GM19043 (cell line): ENCODE data around the gene GSG1L.

Experiments
- ATAC-seq: cut with Tn5 transposase; IDR thresholded peaks from one replicate; pipeline ENCODE4 v1.9.1; 2021; ENCODE audit warnings: low read depth; ENCODE audit not compliant: unreplicated experiment

The GSG1L gene

GRCh38 chr16:27767971-27768591 lies 295.4 kb downstream of the GSG1L start:
- no peak for ATAC-seq

DNA sequence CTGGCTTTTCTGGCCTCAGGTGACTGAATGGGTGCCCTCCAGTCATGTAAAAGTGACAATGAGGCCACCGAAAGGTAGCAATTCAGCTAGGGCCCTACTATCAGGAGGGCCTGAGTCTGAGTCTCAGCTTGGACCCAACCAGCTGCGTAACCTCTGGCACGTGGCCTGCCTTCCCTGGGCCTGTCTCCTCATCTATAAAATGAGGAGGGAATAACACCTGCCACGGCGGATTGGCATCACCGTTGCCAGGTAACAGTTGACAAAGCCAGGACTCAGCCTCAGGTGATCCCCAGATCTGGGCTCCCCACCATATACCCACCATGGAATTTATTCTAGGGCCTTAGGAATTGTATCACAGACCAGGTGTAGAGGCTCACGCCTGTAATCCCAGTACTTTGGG lies 296.4 kb downstream of the GSG1L start:
- ATAC-seq = no peak

GRCh38 chr16:27766236-27766925 lies 297.1 kb downstream of the GSG1L start:
- ATAC-seq = no peak

GRCh38 chr16:27764869-27765675 lies 298.4 kb downstream of the GSG1L start:
- ATAC-seq = no peak

- ATAC-seq = no peak
Measured at GRCh38 chr16:27764427-27764826, 299.1 kb downstream of the GSG1L start.

- ATAC-seq = no peak
Measured at GRCh38 chr16:27762441-27762840, 301.1 kb downstream of the GSG1L start.

- no peak for ATAC-seq
Measured at GRCh38 chr16:27761816-27762215, 301.7 kb downstream of the GSG1L start.

DNA sequence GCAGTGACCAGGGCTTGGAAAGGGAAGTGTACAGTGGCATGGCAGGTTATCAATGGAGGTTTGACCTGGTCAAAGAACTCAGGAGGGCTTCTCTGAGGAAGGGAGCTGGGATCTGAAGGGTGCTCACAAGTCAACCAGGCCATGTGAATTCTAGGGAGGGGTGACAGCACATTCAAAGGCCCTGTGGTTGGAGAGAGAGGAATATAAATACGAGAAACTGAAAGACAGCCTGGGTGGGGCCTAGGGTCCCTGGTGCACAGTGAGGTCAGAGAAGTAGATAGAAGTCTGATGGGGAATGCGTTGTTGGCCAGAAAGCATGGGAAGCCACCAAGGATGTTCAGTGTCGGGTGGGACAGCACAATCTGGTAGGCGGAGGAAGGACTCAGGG lies 302.7 kb downstream of the GSG1L start:
- no peak for ATAC-seq

DNA sequence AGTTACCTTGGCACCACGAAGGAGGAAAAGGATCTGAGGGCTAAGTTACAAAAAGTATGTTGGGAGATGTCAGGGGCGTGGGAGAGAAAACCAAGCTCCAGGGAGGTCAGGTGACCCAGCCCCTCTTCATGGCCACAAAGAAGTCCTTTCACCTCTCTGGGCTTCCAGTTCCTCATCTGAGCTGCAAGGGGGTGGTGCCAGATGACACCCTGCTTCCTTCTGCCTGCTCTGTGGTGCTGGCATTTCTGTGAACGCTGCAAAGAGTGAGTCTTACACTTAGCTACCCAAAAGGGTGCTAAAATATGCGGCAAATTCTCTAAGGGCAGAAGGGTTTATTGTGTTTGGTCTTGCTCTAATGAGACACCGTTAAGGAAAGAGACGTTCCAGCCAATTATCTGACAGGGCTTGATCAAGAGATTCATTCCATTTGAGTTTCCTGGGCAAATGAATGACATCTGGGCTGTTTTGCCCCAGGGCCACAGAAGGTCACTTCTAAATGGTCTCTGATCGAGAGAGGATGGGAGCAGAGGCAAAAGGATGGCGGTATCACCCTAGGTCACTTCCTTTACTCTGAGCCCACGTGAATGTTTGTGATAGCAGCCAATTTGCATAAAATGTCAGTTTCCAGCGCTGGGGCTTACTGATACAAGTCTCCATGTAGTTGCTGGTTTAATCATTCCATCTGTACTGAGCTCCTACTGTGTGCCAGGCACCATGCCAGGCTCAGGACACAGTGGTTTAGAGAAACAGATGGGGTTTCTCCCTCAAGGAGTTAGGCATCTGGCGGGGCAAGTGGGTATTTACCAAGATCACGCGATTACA lies 303.3 kb downstream of the GSG1L start:
- no peak for ATAC-seq

DNA sequence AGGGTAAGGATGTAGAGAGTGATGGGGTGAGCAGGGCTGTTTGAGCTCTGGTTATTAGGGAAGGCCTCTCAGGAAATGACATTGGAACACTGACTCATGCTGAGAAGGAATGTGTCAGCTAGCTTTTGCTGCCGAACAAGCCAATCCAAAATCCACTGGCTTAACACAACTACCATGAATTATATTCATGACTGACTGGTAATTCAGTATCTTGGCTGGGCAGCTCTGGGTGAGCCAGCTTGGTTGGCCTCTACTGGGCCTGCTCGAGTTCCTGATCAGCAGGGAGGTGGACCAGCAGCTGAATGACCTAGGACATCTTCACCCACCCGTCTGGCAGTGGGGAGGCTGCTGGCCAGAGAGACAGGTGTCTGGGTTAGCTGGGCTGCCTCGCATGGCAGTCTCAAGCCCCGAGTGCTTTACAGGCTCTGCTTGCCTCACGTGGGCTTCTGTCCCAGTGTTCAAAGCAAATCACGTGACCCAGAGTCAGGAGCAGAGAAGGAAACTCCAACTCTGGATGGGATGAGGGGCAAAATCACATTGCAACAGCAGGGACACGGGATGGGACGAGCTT lies 304.1 kb downstream of the GSG1L start:
- ATAC-seq = no peak

- ATAC-seq = no peak
Measured at GRCh38 chr16:27758544-27758943, 305.0 kb downstream of the GSG1L start.

- ATAC-seq = no peak
Measured at GRCh38 chr16:27756206-27756970, 307.1 kb downstream of the GSG1L start.

DNA sequence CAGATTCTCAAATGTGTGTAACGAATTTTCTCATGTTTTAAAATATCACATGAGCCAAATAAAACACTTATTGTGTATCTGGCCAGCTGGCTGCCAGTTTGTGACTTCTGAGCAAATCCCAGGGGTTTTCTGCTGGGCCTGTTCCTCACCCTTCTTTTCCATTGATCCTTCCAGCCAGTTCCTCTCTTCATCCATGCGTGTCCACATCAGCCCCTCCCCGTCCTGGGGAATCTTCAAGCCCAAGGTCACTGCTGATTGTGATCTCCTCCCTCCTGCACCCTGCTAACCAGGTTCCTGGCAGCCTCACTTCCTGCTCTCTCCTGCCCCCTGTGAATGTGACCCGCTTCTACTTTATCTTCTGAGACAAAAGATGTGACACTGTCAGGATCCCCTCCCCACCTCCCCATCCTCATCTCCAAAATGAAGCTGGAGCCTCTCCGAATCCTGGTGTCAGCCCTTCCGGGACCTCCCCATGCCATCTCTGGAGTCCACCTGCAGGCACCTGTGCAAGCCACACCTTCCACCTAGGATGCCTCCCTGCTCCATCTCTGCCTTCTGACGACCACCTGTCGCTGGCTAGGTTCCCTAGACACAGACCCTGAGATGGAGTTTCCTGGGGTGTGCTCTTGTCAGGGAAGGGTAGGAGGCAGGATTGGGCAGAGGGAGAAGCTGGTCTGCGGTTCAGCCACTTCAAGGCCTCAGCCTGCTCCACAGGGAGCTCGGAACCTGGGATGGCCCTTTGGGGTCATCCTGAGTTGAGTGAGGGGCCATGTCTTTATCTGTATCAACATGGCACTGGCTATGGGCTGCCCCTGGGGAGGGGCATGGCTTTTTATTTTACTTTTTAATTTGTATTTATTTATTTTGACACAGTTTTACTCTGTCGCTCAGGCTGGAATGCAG lies 308.5 kb downstream of the GSG1L start:
- no peak for ATAC-seq

DNA sequence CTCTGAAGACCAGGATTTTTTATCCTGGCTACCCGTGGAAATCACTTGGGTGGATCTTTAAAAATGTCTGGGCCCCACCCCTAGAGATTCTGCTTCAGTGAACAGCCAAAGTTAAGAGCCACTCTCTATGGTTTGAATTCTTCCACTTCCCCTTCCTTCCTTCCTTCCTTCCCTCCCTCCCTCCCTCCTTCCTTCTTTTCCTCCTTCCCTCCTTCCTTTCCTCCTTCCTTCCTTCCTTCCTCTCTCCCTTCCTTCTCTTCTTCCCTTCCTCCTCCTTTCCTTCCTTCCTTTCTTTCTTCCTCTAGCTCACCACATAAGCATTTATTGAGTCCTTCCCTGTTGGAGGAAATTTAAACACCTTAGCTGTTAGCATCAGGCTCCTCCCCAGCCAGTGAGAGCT lies 310.0 kb downstream of the GSG1L start:
- no peak for ATAC-seq

DNA sequence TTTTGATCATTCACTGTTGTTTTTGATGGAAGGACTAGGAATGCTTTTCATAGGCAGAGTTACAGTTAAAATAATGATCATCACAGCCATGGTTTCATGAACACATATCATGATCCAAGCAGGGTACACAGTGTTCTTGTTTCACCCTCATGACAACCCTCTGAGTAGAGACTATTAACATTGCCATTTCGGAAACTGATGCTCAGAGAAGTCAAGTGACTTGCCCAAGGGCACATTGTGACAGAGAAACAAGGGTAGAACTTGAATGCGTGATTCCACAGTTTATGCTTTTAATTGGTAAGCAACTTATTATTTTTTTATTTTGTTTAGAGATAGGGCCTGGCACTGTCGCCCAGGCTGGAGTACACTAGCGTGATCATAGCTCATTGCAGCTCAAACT lies 311.3 kb downstream of the GSG1L start:
- ATAC-seq = no peak

DNA sequence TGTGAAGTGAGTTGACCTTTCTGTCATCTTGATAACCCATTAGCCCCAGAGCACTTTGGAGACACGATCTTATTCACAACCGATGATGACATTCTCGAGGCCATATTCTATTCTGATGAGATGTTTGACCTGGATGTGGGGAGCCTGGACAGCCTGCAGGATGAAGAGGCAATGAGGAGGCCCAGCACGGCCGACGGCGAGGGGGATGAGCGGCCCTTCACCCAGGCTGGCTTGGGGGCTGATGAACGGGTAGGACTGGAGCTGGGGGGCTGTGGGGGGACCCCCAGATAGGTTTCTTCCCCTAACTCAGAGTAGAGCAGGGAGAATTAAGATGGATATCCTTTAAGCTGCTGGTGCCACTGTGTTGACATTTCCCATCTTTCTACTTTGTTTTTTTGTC lies 311.8 kb downstream of the GSG1L start:
- ATAC-seq = no peak

DNA sequence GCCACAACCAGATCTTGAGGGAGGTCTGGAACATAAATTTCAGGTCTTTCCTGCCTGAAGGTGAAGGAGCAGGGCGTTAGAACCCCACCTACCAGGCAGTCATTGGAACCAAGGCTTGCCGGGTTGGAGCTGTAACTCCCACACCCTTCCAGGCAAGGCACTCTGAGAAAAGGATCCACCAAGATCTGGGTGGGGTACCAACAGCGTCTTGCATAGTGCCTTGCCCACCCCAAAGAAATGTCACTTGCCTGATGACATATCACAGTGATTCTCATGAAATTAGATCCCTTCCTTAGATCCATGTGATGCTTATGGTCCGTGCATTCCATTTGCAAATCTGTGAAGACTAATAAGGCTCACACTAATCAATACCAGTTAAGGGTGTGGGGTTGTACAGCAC lies 312.3 kb downstream of the GSG1L start:
- ATAC-seq = no peak

DNA sequence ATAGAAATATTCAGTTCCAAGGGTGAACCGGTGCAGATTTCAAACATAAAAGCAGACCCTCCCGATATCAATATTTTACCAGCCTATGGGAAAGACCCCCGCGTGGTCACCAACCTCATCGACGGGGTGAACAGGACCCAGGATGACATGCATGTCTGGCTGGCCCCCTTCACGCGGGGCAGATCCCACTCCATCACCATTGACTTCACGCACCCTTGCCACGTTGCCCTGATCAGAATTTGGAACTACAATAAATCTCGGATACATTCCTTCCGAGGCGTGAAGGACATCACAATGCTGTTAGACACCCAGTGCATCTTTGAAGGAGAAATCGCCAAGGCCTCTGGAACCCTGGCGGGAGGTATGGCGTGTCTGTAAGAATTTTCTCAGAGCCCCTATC lies 313.6 kb downstream of the GSG1L start:
- no peak for ATAC-seq

- ATAC-seq = no peak
Measured at GRCh38 chr16:27749547-27749875, 314.0 kb downstream of the GSG1L start.
